Measurements from ENCODE around the gene PSMD14.

- TF ChIP-seq YY1 (IDR thresholded peaks at IDR 0.05; ENCODE audit: insufficient read depth, insufficient read length): no peak
- TF ChIP-seq ZNF274 (IDR thresholded peaks at IDR 0.05; ENCODE audit: low read depth, low read length): no peak
Observed at GRCh38 chr2:161415034-161415986, 107.1 kb downstream of the PSMD14 start.

Data from NT2/D1 (cell line).